Stimulated activated CD4-positive, alpha-beta T cell treated with anti-CD3 and anti-CD28 coated beads, Interleukin-12 subunit alpha, Interleukin-12 subunit beta, amount 100 ng/mL, for 4 hours (primary cell): ENCODE measurements around the gene RASL12.
A peak's percentile ranks its signal among the peaks of the same experiment; 100 is the strongest.
"Not testable (repeated sequence)": the region's sequence is repeated elsewhere in the genome, so short reads cannot be mapped to it uniquely, and the experiment has no call there.

Source experiments
- DNase-seq: peaks from one replicate; pipeline ENCODE4 v3.0.0-alpha.2; 2020

RASL12 gene

GRCh38 chr15:65067645-65068402 lies at the start of gene RASL12:
Gene RASL12 (minus strand): TSS chr15:65067991. CDS start chr15:65067835, 156 bp downstream.
- no peak for DNase-seq

DNA sequence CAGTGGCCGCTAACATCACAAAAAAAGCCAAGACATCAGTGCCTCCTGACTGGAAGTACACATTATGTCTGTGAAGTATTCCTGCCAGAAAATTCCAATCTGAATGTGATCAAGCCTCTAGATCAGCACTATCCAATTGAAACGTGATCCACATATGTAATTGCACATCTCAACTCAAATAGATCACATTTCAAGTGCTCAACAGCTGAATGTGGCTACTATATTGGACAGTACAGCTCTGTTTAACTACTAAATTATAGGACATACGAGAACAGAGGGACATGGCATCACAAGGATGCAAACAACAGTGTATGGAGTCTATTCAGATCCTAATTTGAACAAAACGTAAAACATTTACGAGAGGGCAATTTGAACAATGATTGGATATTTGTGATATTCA lies 47.8 kb upstream of the RASL12 start:
- DNase-seq: no peak

DNA sequence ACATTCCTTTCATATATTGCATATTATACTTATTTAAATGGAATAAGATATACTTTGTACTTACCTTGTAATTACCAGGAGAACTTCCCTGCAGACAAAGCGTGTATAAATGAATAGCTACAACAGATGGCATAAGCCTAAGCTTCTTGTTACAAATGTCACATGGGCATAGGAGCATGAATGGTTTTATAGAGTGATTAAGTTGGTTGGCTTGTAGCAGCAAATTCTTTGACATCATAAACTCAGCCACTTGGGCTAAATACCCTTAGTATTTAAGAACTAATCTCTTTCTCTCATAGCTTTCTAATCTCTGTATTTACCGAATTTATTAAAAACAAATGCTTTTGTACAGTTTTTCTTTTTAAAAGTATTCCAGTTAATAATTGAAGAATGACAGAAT lies 47.3 kb upstream of the RASL12 start, which contains the start of gene UBAP1L:
Gene UBAP1L, minus strand, starts transcription at position 115 of the 400 bp plus-strand sequence. CDS start 8,985 bp downstream, outside the sequence.
- no peak for DNase-seq

DNA sequence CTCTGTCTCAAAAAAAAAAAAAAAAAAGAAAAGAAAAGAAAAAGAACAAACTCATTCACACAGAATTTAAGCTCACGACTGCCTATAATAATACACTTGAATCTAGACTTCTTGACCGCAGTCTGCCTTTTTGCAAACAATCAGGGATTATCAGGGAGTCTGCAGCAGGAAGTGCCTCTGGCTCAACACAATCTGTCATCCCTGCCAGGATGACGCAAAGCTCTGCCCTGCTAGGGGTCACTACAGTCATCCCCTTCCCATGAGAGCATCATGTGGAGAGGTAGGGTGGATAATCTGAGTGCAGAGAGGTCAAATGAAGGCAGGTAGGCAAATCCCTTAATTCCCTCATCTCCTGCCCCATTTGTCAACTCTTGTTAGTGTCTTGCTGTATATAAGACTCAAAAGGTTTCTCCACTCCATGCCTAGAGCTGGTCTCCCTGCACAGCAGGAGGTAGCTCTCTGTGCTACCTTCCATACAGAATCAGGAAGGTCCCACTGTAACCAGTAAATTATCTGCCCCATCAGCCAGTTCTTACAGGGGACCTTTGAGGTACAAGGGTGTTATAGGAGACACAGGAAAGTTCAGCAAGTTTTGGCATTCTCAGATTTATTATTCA lies 43.0 kb upstream of the RASL12 start:
- no peak for DNase-seq

GRCh38 chr15:65106011-65106590 lies 38.3 kb upstream of the RASL12 start:
- no peak for DNase-seq

- no peak for DNase-seq
Observed at GRCh38 chr15:65105038-65105437, 37.2 kb upstream of the RASL12 start.

GRCh38 chr15:65102912-65103311 lies 35.1 kb upstream of the RASL12 start:
- DNase-seq: no peak

GRCh38 chr15:65101891-65102708 lies 34.3 kb upstream of the RASL12 start:
- DNase-seq: no peak

- DNase-seq: peak; percentile 41
Observed at GRCh38 chr15:65101411-65101890, 33.7 kb upstream of the RASL12 start.

DNA sequence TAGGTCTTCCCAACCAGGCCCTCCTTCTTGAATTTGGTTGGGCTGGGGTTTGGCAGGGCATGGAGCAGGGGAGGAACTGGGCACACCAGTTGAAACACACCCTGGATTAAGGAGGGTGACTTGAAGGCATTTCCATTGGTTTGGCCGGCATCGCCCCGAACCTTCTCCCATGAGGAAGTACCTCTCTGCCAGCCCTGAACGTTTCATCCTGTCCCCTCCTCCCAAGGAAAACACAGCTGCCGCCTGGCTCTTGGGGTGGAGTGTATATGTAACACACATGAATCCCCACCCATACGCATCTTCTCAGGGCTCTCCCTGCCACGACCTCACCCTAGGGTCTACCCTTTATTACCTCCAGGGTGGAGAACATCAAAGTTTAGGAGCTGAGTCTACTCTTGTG lies 32.7 kb upstream of the RASL12 start:
- DNase-seq: no peak

DNA sequence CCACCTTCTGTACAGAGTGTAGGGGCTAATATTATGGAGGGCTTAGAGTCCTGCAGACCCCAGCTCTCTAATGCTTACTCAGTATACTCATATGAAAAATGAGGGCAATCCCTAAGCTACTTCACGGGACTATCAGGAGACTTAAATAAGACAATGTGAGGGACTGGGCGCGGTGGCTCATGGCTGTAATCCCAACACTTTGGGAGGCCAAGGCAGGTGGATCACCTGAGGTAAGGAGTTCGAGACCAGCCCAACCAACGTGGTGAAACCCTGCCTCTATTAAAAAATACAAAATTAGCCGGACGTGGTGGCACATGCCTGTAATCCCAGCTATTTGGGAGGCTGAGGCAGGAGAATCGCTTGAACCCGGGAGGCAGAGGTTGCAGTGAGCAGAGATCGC lies 32.0 kb upstream of the RASL12 start:
- not testable (repeated sequence) for DNase-seq

GRCh38 chr15:65099336-65099735 lies 31.5 kb upstream of the RASL12 start:
- no peak for DNase-seq

DNA sequence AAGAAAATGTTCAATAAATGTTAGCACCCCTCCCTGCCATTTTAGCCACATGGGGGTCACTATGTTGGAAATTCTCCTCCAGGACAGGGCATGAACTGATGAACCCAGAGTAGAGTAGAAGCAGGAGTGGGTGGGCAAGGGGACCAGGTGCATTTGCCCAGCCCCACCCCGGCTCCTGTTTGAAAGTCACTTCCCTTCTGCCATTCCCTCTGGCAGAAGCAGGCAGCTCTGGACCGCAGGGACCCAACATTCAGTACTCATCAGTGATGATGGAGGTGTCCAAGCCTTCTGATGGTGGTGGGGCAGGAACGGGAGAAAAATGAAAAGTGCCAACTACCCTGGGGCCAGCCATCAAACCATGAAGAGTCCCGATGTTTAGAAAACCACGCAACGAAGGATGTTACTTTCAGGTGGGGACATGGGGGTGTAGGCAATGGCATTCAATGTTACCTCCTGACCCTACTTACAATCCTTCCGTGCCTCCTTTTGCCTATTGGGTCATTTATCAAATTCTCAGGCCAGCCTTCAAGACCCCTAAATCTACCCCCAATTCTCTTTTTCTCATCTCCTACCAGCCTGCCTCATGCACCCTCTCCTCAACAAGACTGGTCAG lies 30.0 kb upstream of the RASL12 start:
- no peak for DNase-seq

- DNase-seq: no peak
Observed at GRCh38 chr15:65096481-65097385, 28.9 kb upstream of the RASL12 start.

DNA sequence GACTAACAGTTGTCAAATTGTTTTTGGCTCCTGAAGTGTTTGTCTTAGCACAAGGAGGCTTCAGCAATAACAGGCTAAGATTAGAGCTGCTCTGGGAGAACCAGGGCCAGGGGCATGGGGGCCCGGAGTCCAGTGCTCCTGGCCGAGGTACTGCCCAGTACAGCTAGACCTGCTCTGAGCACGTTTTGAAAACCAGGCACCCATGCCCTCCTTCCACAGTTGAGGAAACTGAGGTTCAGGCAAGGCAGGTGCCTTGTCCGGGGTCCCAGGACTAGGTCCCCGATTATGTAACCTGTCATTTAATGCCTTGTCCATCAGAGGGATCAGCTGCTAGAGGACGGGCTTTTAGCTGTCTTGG lies 27.9 kb upstream of the RASL12 start:
- DNase-seq: no peak

DNA sequence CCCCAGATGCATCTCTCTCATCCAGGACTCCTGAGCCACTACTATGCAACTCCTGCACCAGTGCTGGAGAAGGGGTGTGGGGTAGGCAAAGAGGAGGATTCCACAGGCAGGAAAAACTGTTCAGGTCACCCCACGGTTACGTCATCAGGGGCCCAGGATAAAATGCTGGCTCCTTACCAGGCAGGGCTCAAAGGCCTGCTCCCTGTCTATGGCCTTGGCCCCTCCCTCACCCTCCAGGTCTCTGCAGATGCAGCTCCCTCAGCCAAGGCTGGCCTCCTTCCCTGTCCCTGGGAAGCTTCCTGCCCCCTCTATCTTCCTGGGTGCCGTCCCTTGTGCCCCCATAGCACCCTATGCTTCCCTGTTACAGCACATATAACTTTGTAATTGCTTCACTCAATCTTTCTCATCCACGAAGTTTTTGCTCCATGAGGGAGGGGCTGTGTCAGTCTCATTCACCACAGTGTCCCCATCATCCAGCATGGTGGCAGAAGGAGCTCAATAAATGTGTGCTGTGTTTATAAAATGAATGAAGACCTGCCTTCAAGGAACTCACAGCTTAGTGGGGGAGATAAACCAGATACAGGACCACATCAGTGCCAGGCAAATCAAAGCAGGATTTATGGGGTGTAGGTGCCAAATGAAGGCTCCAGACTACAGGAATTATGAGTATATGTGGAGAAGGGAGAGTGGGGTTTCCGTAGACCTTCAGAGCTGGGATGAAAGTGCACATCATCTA lies 27.4 kb upstream of the RASL12 start:
- DNase-seq: no peak

- no peak for DNase-seq
Observed at GRCh38 chr15:65094294-65094995, 26.7 kb upstream of the RASL12 start.

- not testable (repeated sequence) for DNase-seq
Observed at GRCh38 chr15:65093793-65094170, 26.0 kb upstream of the RASL12 start.

DNA sequence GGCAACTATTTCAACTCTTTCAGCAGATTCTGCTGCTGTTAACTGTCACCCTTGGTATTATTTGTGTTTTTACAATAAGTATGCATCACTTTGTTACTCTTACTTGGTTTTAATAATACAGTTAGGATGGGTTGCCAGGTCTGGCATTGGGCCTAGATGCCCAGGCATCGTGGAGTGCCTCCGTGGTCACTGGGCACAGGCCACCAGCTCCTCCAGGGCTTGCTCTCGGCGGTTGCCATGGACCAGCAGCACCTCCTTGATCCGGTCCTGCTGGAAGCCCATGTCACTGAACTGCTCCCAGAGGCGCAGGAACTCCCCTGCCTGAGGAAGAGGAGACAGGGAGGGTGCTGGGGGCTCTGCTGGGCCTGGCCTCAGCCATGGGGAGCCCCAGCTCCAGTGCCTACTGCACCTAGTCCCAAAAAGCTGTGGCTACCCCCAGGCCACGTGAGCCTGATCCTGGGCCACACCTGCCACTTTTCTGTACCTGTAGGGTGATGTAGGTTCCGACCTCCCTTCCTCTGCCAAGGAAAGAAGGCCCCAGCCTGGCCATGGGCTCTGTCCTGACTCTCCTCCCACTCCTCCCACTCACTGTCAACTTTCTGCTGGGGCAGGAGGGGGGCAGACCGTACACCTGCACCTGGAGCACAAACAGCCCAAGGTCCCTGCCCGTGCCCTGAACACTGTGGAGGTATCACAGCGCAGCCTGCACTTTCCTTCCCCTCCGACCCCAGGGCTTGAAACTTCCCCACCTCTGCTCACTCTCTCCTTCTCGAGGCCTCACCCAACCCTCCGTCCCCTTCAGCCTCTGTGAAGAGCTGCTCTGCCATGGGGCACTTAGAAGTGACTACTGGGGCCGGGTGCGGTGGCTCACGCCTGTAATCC lies 25.4 kb upstream of the RASL12 start:
- DNase-seq: no peak
